Muscle layer of colon (tissue), 2 donors: ENCODE data around the gene ANKFY1.

ENCODE experiments used
- H3K27ac ChIP-seq: one replicate; pipeline ENCODE4 v1.7.0; 2013; ENCODE audit warnings: low read depth, mild to moderate bottlenecking, low read length, moderate library complexity
- H3K27me3 ChIP-seq, 2 donors: one replicate each; pipeline ENCODE4 v1.7.0; 2013; ENCODE audit warnings: low read length in 2 of 2, mild to moderate bottlenecking in 2 of 2; ENCODE audit not compliant: insufficient read depth in 2 of 2, control insufficient read depth in 1 of 2
- H3K36me3 ChIP-seq: one replicate; pipeline ENCODE4 v1.7.0; 2013; ENCODE audit warnings: mild to moderate bottlenecking, low read length; ENCODE audit not compliant: insufficient read depth
- H3K4me1 ChIP-seq: one replicate; pipeline ENCODE4 v1.7.0; 2013; ENCODE audit warnings: mild to moderate bottlenecking, low read length; ENCODE audit not compliant: insufficient read depth
- H3K4me3 ChIP-seq, 2 donors: one replicate each; pipeline ENCODE4 v1.7.0; 2013; ENCODE audit warnings: low read length in 2 of 2, low read depth in 1 of 2, mild to moderate bottlenecking in 1 of 2, moderate library complexity in 1 of 2
- H3K9ac ChIP-seq: one replicate; pipeline ENCODE4 v1.7.0; 2013; ENCODE audit warnings: low read length
- H3K9me3 ChIP-seq: one replicate; pipeline ENCODE4 v1.7.0; 2013; ENCODE audit warnings: mild to moderate bottlenecking, low read length
- donor health status: abdominal sarcoma.
- donor health status: Adenocarcinoma of cecum.

Gene ANKFY1, protein sequence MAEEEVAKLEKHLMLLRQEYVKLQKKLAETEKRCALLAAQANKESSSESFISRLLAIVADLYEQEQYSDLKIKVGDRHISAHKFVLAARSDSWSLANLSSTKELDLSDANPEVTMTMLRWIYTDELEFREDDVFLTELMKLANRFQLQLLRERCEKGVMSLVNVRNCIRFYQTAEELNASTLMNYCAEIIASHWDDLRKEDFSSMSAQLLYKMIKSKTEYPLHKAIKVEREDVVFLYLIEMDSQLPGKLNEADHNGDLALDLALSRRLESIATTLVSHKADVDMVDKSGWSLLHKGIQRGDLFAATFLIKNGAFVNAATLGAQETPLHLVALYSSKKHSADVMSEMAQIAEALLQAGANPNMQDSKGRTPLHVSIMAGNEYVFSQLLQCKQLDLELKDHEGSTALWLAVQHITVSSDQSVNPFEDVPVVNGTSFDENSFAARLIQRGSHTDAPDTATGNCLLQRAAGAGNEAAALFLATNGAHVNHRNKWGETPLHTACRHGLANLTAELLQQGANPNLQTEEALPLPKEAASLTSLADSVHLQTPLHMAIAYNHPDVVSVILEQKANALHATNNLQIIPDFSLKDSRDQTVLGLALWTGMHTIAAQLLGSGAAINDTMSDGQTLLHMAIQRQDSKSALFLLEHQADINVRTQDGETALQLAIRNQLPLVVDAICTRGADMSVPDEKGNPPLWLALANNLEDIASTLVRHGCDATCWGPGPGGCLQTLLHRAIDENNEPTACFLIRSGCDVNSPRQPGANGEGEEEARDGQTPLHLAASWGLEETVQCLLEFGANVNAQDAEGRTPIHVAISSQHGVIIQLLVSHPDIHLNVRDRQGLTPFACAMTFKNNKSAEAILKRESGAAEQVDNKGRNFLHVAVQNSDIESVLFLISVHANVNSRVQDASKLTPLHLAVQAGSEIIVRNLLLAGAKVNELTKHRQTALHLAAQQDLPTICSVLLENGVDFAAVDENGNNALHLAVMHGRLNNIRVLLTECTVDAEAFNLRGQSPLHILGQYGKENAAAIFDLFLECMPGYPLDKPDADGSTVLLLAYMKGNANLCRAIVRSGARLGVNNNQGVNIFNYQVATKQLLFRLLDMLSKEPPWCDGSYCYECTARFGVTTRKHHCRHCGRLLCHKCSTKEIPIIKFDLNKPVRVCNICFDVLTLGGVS

DNA sequence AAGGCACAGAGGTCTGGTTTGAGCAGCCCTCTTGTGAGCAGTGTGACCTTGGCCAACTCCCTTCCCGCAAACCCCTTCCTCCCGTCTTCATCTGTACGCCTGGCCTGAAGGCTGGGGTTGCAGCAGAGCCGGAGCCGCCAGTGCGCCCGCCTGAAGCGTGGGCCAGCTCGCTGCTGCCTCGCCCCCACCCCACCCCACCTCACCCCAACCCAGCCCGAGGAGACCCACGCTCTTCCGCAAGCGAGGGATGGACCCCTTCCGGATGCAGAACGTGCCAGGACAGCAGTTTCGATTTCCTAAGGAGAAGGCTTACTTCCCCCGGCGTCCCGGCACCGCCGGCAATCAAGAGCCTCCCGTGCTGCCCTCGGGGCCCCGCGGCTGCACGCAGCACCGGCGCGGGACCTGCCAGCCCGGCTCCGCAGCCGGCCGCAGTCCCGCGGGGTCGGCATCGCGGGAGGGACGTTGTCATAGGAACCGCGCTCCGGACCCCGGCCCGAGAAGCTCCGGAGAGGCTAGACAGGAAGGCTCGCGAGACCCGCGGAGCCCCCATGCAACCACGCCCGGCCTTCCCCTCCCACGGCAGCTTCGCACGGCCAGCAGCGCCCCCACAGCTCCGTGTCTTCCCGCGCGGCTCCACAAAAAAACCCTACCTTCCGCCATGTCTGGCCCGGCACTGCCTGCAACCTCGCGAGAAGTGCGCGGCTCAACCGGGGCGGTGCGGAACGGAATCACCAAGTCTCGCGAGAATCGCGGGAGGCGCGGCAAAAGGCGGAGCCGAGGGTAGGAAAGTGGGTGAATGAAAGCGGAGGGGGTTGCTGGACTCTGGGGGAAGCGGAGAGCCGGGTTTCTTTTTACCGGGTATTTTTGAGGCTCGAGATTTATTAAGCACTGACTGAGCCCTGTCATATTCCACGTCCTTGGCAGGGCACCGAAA is at the start of gene ANKFY1:
TSS of gene ANKFY1 (minus strand) at position 698 of the 934 bp plus-strand sequence. CDS start at position 660, 38 bp downstream.
- H3K27ac ChIP-seq: peak within 1 kb of the TSS; percentile 91
- H3K9ac ChIP-seq: peak within 1 kb of the TSS; percentile 68
- no peaks in the 10 kb centered on the region for H3K27me3 ChIP-seq
- H3K36me3 ChIP-seq: peaks cover 9% of the 10 kb centered on the region
- no peaks in the 10 kb centered on the region for H3K9me3 ChIP-seq
- H3K4me1 ChIP-seq: peaks cover 23% of the 10 kb centered on the region
- peak within 1 kb of the TSS; percentile 88 for H3K4me3 ChIP-seq

DNA sequence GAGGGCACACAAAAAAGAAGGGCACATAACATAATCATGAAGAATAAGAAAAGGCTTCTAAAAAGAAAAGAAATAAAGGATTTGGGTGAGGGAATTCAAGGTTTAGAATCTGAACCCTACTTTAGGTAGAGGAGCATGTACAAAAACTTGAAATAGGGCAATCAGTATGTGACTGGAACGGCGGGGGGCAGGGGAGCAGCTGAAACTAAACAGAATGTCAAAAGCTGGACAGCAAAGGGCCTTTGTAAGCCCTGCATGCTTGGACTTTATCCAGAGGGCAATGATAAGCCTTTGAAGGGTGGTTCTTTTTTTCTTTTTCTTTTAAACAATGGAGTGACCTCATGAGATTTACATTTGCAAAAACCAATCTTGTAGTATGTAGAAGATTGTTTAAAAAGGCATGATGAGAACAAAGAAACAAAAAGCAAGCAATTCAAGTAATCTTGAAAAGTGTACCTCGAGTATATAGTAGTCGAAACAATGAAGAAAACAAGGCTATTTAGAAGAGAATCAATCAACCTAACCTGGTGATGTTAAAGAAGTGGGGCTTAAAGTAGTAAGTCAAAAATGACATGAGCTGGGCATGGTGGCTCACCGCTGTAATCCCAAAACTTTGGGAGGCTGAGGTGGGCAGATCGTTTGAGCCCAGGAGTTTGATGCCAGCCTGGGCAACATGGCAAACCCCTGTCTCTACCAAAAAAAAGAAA is 46.7 kb upstream of the ANKFY1 start:
- Histone ChIP-seq H3K27ac (no peak overlapping the region), H3K9me3 (no peaks in the 10 kb centered on the region), H3K36me3 (peaks cover 7% of the 10 kb centered on the region), H3K9ac (no peak overlapping the region), H3K27me3 (no peaks in the 10 kb centered on the region), H3K4me1 (peaks cover 36% of the 10 kb centered on the region), H3K4me3 (no peak overlapping the region)

DNA sequence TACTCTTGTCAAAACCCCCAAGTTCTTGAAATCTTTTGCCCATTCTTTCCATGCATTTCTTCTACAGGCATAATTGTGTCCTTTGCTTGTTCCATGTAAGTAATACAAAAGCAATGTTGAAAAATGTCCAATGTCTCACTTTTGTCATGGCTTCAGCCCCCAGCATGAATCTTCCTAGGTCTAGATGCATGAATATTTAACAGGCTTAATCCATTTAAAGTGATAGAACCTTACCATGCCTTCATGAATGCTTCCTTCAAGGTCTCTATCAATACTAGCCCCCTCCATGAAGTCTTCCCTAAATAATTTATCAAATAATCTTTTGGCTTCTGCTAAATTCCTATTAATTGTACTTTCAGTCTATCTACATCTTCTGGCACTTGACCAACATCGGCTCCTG is 46.1 kb upstream of the ANKFY1 start:
- Histone ChIP-seq H3K9ac (no peak overlapping the region), H3K27ac (no peak overlapping the region), H3K9me3 (no peaks in the 10 kb centered on the region), H3K27me3 (no peaks in the 10 kb centered on the region), H3K4me3 (no peak overlapping the region), H3K4me1 (peaks cover 36% of the 10 kb centered on the region), H3K36me3 (peaks cover 7% of the 10 kb centered on the region)

DNA sequence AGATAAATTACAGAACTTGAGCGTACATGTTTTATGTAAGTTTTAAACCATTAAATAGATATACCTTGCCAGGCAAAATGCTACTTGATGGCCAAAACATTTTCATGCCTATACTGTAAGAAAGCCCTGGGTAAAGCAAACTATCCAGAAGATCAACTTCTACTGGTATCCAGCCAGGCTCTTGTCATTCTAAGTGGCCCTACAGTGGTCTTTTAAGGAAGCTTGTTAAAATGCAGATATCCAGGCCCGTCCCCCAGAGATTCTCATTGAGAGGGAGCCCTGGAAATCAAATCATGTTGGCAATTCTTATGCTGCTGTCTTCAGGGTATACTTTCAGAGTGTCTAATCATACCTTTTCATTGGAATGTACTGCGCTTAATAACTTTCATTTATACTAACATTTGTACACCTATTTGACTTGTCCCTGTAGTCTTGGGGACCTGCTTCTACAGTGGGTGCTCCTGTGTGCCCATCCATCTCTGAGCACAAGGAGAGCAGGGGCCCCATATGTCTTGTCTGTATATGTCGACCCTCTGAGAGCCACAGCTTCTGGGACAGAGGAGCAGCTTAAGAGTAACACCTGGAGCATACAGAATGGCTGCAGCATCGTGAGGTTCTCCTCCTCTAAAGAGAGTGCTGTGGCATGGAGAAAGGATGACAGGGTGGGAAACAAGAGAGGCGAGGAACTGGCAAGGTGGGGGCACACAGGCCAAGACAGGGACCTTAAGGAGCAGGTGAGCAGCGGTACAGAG is 43.6 kb upstream of the ANKFY1 start:
- Histone ChIP-seq H3K36me3 (peaks cover 7% of the 10 kb centered on the region), H3K27me3 (no peaks in the 10 kb centered on the region), H3K4me1 (peaks cover 23% of the 10 kb centered on the region), H3K9ac (no peak overlapping the region), H3K9me3 (no peaks in the 10 kb centered on the region), H3K27ac (no peak overlapping the region), H3K4me3 (no peak overlapping the region)

DNA sequence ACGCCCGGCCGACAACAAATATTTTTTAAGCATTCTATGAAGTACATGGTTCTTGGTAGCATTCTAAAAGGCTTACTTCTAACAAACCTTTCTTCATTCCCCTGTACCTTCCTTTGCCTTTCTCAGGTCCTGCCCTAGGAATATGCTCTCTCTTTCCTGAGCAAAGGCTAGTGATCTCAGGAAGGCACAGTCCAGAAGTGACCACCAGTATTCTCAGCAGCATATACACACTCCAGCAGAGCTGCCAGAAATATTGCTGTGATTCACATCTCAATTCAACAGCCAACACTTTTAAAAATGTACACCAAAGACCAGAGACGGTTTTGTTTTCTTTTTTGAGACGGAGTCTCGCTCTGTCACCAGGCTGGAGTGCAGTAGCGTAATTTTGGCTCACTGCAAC is 41.4 kb upstream of the ANKFY1 start:
- H3K4me1 ChIP-seq: peaks cover 27% of the 10 kb centered on the region
- peaks cover 7% of the 10 kb centered on the region for H3K36me3 ChIP-seq
- H3K9me3 ChIP-seq: no peaks in the 10 kb centered on the region
- H3K4me3 ChIP-seq: no peak overlapping the region
- H3K9ac ChIP-seq: no peak overlapping the region
- no peak overlapping the region for H3K27ac ChIP-seq
- H3K27me3 ChIP-seq: no peaks in the 10 kb centered on the region

DNA sequence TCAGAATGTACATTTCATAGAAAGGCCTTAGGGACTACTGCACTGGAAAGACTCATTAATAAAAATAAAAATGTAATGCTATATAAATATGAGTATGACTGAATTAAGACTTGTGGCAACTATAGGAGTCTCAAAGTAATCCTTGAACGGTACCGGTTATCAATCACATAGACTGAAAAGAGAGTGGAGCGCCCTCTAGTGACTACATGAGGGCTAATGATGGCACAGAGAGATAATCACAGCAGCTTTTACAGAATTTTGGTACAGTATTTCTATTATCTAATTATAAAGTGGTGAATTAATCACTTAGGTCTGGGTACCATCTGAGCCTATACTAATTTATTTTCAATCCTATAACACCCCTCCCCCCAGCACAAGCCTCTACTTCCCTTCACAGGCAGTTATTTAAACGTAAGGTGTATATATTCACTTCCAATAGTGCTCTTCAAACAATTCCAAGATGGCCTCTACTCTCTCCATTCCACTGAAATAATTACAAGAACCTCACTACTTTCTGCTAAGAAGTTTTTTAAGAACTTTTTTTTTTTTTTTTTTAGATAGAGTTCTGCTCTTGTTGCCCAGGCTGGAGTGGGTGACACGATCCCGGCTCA is 40.7 kb upstream of the ANKFY1 start:
- no peak overlapping the region for H3K4me3 ChIP-seq
- H3K9me3 ChIP-seq: no peaks in the 10 kb centered on the region
- no peak overlapping the region for H3K9ac ChIP-seq
- H3K36me3 ChIP-seq: peaks cover 7% of the 10 kb centered on the region
- peaks cover 20% of the 10 kb centered on the region for H3K4me1 ChIP-seq
- no peaks in the 10 kb centered on the region for H3K27me3 ChIP-seq
- H3K27ac ChIP-seq: no peak overlapping the region

DNA sequence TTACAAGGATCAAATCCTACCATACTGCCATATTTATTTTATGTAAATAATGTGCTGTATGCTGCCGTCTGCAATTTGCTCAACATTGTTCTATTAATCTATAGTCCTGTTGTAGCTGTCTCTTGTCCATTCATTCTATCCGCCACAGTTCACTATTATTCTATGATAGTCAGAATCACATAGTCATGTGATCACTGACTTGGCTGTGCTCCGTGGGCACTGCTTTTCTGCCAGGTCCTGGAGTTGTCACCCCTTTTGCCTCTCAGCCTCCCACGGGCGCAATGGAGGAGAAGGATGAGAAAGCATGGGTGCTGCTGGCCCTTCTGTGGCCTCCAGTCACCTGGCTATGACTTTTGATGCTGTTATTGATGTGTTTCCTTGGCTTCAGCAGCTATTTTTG is 37.3 kb upstream of the ANKFY1 start:
- H3K36me3 ChIP-seq: peaks cover 1% of the 10 kb centered on the region
- no peaks in the 10 kb centered on the region for H3K9me3 ChIP-seq
- H3K4me1 ChIP-seq: peaks cover 19% of the 10 kb centered on the region
- no peak overlapping the region for H3K4me3 ChIP-seq
- no peak overlapping the region for H3K9ac ChIP-seq
- H3K27me3 ChIP-seq: no peaks in the 10 kb centered on the region
- no peak overlapping the region for H3K27ac ChIP-seq

DNA sequence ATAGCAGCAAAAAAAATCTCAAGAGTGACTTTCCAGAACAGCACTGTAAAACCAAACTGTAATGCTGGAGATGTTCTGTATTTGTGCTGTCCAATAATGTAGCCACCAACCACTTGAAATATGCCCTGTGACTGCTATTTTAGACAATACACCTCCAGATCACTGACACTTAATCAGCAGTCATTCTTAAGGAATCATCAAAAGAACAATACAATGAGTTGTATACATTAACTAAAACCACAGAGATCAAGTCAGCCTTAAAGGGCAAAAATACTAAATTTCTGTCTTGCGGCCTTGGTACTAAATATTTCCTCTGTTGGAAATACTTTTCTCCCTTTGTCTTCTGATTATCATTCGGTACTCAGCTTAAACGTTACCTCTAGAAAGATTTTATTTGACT is 33.6 kb upstream of the ANKFY1 start:
- Histone ChIP-seq H3K4me3 (no peak overlapping the region), H3K9ac (no peak overlapping the region), H3K4me1 (peaks cover 12% of the 10 kb centered on the region), H3K27ac (no peak overlapping the region), H3K9me3 (no peaks in the 10 kb centered on the region), H3K27me3 (no peaks in the 10 kb centered on the region), H3K36me3 (no peaks in the 10 kb centered on the region)

DNA sequence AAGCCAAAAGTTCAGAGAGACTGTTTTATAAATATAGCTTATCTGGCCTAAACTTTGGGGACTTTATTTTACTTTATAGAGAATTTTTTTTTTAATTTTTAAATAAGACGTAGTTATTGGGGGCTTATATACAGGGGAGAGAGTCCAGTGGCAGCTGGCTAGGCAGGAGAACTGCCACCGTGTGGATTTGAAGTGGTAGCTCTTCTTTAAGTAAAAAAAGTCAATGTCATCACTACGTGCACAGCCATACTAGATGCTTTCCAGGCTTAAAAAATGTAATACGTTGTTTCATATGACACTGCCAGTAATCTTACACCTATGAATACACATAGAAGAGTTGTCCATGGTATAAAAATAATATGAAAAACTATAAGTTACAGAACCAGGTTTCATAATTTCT is 31.9 kb upstream of the ANKFY1 start:
- Histone ChIP-seq H3K27ac (no peak overlapping the region), H3K4me3 (no peak overlapping the region), H3K9me3 (no peaks in the 10 kb centered on the region), H3K9ac (no peak overlapping the region), H3K4me1 (no peaks in the 10 kb centered on the region), H3K27me3 (no peaks in the 10 kb centered on the region), H3K36me3 (peaks cover 4% of the 10 kb centered on the region)
